ENCODE data around the gene CMTM6. TPM values are rescaled to one million over a fixed set of nuclear protein-coding genes. Genes with fewer than 3 reads are reported as not detected.
A peak's percentile ranks its signal among the peaks of the same experiment; 100 is the strongest.
"Not testable (repeated sequence)": the region's sequence is repeated elsewhere in the genome, so short reads cannot be mapped to it uniquely, and the experiment has no call there.

CMTM6 gene
- total RNA-seq, 1 donor from 2014 or later: 161 TPM

- no peak for DNase-seq
Measured at GRCh38 chr3:32442766-32443165, 59.9 kb downstream of the CMTM6 start.

- no peak for DNase-seq
Measured at GRCh38 chr3:32440611-32441350, 61.9 kb downstream of the CMTM6 start.

GRCh38 chr3:32439421-32439820, 63.2 kb downstream of the CMTM6 start:
- not testable (repeated sequence) for DNase-seq

GRCh38 chr3:32438596-32439344, 63.9 kb downstream of the CMTM6 start:
- peak; percentile 57 for DNase-seq

- no peak for DNase-seq
Measured at GRCh38 chr3:32437896-32438295, 64.8 kb downstream of the CMTM6 start.

- DNase-seq: no peak
Measured at GRCh38 chr3:32436816-32437189, 65.8 kb downstream of the CMTM6 start.

- no peak for DNase-seq
Measured at GRCh38 chr3:32435911-32436815, 66.5 kb downstream of the CMTM6 start.

- no peak for DNase-seq
Measured at GRCh38 chr3:32434206-32434605, 68.4 kb downstream of the CMTM6 start.

GRCh38 chr3:32432711-32433530, 69.7 kb downstream of the CMTM6 start:
- no peak for DNase-seq

GRCh38 chr3:32432045-32432710, 70.5 kb downstream of the CMTM6 start:
- no peak for DNase-seq

- DNase-seq: no peak
Measured at GRCh38 chr3:32431481-32431880, 71.2 kb downstream of the CMTM6 start.

Other genes with a start within 250 kb of the CMTM6 start
- 19.1 and 31.3 TPM in 2 replicates for gene CMTM7, start 111.0 kb downstream of the CMTM6 start, total RNA-seq
- gene DYNC1LI1, start 68.0 kb upstream of the CMTM6 start, total RNA-seq: 49.0 and 70.5 TPM in 2 replicates
- 24.0 and 28.0 TPM in 2 replicates for gene CNOT10, start 182.3 kb upstream of the CMTM6 start, total RNA-seq